Ascending aorta (tissue), 2 donors: ENCODE data around the gene SEPTIN12. TPM values are rescaled to one million over a fixed set of nuclear protein-coding genes. Genes with fewer than 3 reads are reported as not detected.

ENCODE experiments used
- DNase-seq, 2 donors: peaks; one replicate each; pipeline ENCODE4 v3.0.0-alpha.2; 2019; ENCODE audit warnings: low spot score in 2 of 2
- H3K27ac ChIP-seq, 2 donors: fragments of 200-600 bp; sonication (generic); one replicate each; pipeline ENCODE4 v1.5.1; 2016 to 2017; ENCODE audit warnings: mild to moderate bottlenecking in 1 of 2
- H3K27me3 ChIP-seq: fragments of 200-600 bp; sonication (generic); one replicate; pipeline ENCODE4 v1.5.1; 2017
- H3K36me3 ChIP-seq, 2 donors: fragments of 200-600 bp; sonication (generic); one replicate each; pipeline ENCODE4 v1.5.1; 2016
- H3K4me1 ChIP-seq, 2 donors: fragments of 200-600 bp; sonication (generic); one replicate each; pipeline ENCODE4 v1.5.1; 2016 to 2017; ENCODE audit warnings: mild to moderate bottlenecking in 1 of 2
- H3K4me3 ChIP-seq, 2 donors: fragments of 200-600 bp; sonication (generic); one replicate each; pipeline ENCODE4 v1.5.1; 2016 to 2017; ENCODE audit warnings: mild to moderate bottlenecking in 1 of 2
- H3K9me3 ChIP-seq, 2 donors: fragments of 200-600 bp; sonication (generic); one replicate each; pipeline ENCODE4 v1.5.1; 2016
- intact Hi-C: fragments of 100-400 bp; cut with DNase I; formaldehyde crosslinking; loops from one replicate; pipeline ENCODE4 v1.15.1; 2023
- total RNA-seq: library from RNA; depleted of rRNA; stranded (reverse); fragments of >200 nt; gene quantifications from one replicate; pipeline ENCODE4 v1.1.0, GENCODE V29; 2016
- TF ChIP-seq, protein P1 (sequence below), 3 experiments: fragments of 200-600 bp in 2 of 3; fragments of 450-650 bp in 1 of 3; sonication (generic) in 2 of 3; IDR thresholded peaks; one replicate each; pipeline ENCODE4 v1.5.1; 2016 to 2019; ENCODE audit warnings: antibody characterized with exemption in 3 of 3, mild to moderate bottlenecking in 1 of 3, moderate library complexity in 1 of 3

Gene SEPTIN12
- total RNA-seq, 1 donor from 2014 or later: not detected

DNA sequence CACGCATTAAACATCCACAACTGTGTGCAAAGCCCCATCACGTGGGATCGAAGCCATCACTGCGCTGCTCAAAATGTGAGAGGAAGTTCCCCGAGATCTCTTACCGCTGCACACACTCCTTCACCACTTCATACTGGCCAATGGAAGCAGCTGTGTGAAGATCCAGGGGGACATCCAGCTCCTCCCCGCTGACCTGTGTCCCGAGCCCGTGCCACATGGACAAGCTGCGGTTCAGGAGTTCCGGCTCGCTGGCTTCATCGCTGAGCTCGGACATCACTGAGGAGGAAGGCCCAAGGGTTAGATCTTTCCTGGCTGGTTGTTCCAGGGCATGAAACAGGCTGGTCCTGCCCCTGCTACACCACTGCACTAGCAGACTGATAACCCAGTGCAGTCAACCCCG lies 58.3 kb downstream of the SEPTIN12 start:
- Histone ChIP-seq H3K27me3 (no peaks in the 10 kb centered on the region), H3K4me1 (peaks cover 0 to 3% of the 10 kb centered on the region in 2 donors), H3K4me3 (no peak overlapping the region), H3K27ac (no peak overlapping the region), H3K36me3 (peaks cover 36 to 44% of the 10 kb centered on the region in 2 donors), H3K9me3 (no peaks in the 10 kb centered on the region)
- TF ChIP-seq, protein P1, sequence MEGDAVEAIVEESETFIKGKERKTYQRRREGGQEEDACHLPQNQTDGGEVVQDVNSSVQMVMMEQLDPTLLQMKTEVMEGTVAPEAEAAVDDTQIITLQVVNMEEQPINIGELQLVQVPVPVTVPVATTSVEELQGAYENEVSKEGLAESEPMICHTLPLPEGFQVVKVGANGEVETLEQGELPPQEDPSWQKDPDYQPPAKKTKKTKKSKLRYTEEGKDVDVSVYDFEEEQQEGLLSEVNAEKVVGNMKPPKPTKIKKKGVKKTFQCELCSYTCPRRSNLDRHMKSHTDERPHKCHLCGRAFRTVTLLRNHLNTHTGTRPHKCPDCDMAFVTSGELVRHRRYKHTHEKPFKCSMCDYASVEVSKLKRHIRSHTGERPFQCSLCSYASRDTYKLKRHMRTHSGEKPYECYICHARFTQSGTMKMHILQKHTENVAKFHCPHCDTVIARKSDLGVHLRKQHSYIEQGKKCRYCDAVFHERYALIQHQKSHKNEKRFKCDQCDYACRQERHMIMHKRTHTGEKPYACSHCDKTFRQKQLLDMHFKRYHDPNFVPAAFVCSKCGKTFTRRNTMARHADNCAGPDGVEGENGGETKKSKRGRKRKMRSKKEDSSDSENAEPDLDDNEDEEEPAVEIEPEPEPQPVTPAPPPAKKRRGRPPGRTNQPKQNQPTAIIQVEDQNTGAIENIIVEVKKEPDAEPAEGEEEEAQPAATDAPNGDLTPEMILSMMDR (IDR thresholded peaks at IDR 0.05): no peak
- intact Hi-C loops: no loop called here
- no peak for DNase-seq

DNA sequence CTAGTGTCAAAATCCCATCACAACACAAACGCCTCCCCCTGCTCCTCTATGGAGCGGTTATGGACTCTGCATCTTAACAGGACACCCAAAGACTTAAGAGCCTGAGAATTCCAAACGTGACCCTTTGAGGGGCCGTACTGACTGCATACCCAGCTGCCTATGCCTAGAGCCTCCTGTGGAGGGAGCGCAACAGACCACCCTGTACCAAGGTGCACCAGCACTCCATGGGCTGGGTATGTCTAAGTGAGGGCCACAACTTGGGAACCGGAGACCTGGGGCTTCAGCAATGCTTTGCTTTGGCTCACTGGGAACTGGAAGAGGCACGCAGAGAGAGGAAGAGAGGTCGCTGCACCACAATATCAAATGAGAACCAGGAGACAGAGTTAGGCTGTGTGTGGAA lies 59.5 kb downstream of the SEPTIN12 start:
- Histone ChIP-seq H3K4me1 (peaks cover 0 to 3% of the 10 kb centered on the region in 2 donors), H3K9me3 (no peaks in the 10 kb centered on the region), H3K27ac (no peak overlapping the region), H3K27me3 (no peaks in the 10 kb centered on the region), H3K4me3 (no peak overlapping the region), H3K36me3 (peaks cover 36 to 54% of the 10 kb centered on the region in 2 donors)
- TF ChIP-seq, protein P1 (IDR thresholded peaks at IDR 0.05): no peak
- intact Hi-C loops: no loop called here
- DNase-seq: no peak

Other genes with a start within 250 kb of the SEPTIN12 start
- gene CDIP1, start 249.6 kb downstream of the SEPTIN12 start, total RNA-seq: 36.9 TPM
- not detected for gene C16orf96, start 232.0 kb downstream of the SEPTIN12 start, total RNA-seq
- 4.6 TPM for gene UBALD1, start 173.5 kb downstream of the SEPTIN12 start, total RNA-seq
- 201 TPM for gene MGRN1, start 163.5 kb downstream of the SEPTIN12 start, total RNA-seq
- gene NUDT16L1, start 94.8 kb downstream of the SEPTIN12 start, total RNA-seq: 77.3 TPM
- 55.9 TPM for gene ANKS3, start 54.1 kb downstream of the SEPTIN12 start, total RNA-seq
- gene DNAAF8, start 53.8 kb downstream of the SEPTIN12 start, total RNA-seq: not detected
- 13.7 TPM for gene ZNF500, start 21.2 kb downstream of the SEPTIN12 start, total RNA-seq
- gene SMIM22, start 7.0 kb upstream of the SEPTIN12 start, total RNA-seq: not detected
- 10.5 TPM for gene ROGDI, start 14.3 kb upstream of the SEPTIN12 start, total RNA-seq
- 39.2 TPM for gene GLYR1, start 58.9 kb upstream of the SEPTIN12 start, total RNA-seq
- 31.8 TPM for gene UBN1, start 59.1 kb upstream of the SEPTIN12 start, total RNA-seq
- 25.7 TPM for gene PPL, start 148.8 kb upstream of the SEPTIN12 start, total RNA-seq
- gene SEC14L5, start 170.0 kb upstream of the SEPTIN12 start, total RNA-seq: 5.7 TPM
- gene NAGPA, start 245.6 kb upstream of the SEPTIN12 start, total RNA-seq: 23.0 TPM